ENCODE measurements around the gene ALOX5AP.

ALOX5AP gene

DNA sequence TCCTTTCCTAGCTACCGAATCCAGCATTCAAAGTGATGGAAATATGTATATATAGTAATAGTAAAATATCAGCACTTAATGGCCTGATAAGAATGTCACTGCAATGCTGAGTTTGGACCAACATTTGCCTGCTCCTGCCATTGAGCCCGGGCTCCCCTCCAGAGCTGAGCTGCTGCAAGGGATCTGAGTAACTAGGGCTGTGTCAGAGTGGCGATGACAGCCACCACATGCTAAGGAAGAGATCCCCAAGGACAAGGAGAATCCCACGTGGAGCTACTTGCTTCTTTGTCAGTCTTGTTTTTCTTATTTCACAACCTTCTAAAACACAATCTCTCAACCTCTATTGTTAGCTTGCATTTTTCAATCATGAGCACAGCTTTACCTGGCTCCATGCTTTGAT lies 19.5 kb upstream of the ALOX5AP start:
- Histone ChIP-seq H3K9me3 (ENCODE audit: control insufficient read depth, low read length) (no peaks in the 10 kb centered on the region), H3K4me3 (ENCODE audit: low read length) (no peak overlapping the region), H3K9ac (ENCODE audit: low read length) (no peak overlapping the region), H3K36me3 (ENCODE audit: control insufficient read depth, insufficient read depth, low read length, severe bottlenecking) (no peaks in the 10 kb centered on the region), H3K27me3 (replicated peaks; ENCODE audit: control insufficient read depth, insufficient read depth, low read length) (no peaks in the 10 kb centered on the region), H3K4me1 (ENCODE audit: control insufficient read depth, insufficient read depth, low read length) (peaks cover 36% of the 10 kb centered on the region)
- DNase-seq (ENCODE audit: low read depth) = no peak

DNA sequence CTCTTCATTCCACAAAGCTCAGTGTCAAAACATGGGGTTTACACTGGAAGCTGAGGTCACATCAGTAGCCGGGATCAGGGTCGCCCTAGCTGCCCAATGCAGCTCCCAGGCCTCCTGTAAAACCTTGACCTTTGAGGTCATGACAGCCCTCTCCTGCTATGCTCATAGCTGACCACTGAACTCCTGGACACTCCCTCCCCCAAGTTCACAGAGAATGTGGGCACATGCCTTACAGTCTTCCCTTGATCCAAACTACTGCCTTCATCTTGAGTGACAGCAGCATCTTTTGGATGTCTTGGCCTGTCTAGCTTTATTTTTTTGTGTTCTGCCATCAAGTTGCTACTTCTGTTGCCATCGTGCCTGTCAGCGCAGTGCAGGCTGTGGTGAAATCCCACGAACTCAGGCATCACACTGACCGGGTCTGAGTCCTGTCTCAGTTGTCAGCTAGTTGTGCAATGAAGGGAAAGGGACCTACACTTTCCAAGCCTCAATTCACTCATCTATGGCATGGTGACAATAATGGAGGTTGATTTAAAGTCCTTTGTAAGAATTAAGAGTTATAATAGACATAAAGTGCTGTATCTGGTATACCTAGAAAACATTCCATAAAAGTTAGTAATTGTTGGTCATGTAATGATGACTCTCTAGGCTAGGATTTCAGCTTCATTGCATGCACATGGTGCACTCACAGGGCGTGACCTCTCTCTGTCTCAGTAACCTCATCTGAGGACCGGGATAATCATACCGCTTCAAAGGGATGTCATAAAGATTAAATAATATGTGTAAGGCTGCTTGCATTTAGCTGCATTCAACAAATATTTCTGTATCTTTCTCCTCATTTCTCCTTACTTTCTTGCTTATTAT lies 16.4 kb upstream of the ALOX5AP start:
- Histone ChIP-seq H3K36me3 (ENCODE audit: control insufficient read depth, insufficient read depth, low read length, severe bottlenecking) (no peaks in the 10 kb centered on the region), H3K4me1 (ENCODE audit: control insufficient read depth, insufficient read depth, low read length) (peaks cover 35% of the 10 kb centered on the region), H3K27me3 (replicated peaks; ENCODE audit: control insufficient read depth, insufficient read depth, low read length) (no peaks in the 10 kb centered on the region), H3K9me3 (ENCODE audit: control insufficient read depth, low read length) (no peaks in the 10 kb centered on the region), H3K9ac (ENCODE audit: low read length) (no peak overlapping the region), H3K4me3 (ENCODE audit: low read length) (no peak overlapping the region)
- peak; percentile 76 for DNase-seq (ENCODE audit: low read depth)

GRCh38 chr13:30719525-30719914 lies 15.8 kb upstream of the ALOX5AP start:
- H3K4me1 ChIP-seq (ENCODE audit: control insufficient read depth, insufficient read depth, low read length) = peaks cover 35% of the 10 kb centered on the region
- no peak overlapping the region for H3K9ac ChIP-seq (ENCODE audit: low read length)
- H3K4me3 ChIP-seq (ENCODE audit: low read length) = no peak overlapping the region
- no peaks in the 10 kb centered on the region for H3K9me3 ChIP-seq (ENCODE audit: control insufficient read depth, low read length)
- no peaks in the 10 kb centered on the region for H3K27me3 ChIP-seq (replicated peaks; ENCODE audit: control insufficient read depth, insufficient read depth, low read length)
- no peaks in the 10 kb centered on the region for H3K36me3 ChIP-seq (ENCODE audit: control insufficient read depth, insufficient read depth, low read length, severe bottlenecking)
- DNase-seq (ENCODE audit: low read depth) = no peak

DNA sequence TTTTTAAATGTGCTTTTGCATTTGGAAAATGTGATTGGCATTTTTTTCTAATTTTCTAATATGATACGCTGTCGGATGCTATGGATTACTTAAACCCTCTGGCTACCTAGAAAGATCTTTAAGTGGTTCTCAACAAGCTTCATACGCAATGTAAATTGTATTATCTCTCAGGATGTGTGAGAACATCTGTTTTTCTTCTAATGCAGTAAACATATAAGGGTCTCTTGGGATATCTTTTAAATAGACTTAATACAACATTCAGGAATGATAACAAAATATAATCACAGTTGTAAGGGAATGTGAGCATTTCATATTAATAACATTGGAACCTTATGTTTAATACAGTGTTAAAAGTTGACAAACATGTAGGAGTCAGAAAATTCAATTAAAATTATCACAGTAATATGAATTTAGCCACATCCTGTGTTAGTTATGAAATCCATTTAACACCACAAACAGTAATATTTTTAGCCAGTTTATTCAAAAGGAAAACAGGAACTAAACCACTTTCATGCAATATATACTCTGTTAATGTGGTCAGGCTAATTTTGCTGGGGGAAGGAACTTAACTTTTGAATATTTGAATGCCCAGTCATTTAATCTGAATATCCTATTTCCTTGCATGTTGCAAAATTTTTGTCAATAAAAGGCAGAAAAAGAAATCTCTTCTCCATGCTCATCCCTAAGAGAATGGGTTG lies 15.0 kb upstream of the ALOX5AP start:
- peaks cover 35% of the 10 kb centered on the region for H3K4me1 ChIP-seq (ENCODE audit: control insufficient read depth, insufficient read depth, low read length)
- H3K9me3 ChIP-seq (ENCODE audit: control insufficient read depth, low read length) = no peaks in the 10 kb centered on the region
- DNase-seq (ENCODE audit: low read depth) = peak; percentile 65
- no peak overlapping the region for H3K9ac ChIP-seq (ENCODE audit: low read length)
- no peak overlapping the region for H3K4me3 ChIP-seq (ENCODE audit: low read length)
- no peaks in the 10 kb centered on the region for H3K27me3 ChIP-seq (replicated peaks; ENCODE audit: control insufficient read depth, insufficient read depth, low read length)
- no peaks in the 10 kb centered on the region for H3K36me3 ChIP-seq (ENCODE audit: control insufficient read depth, insufficient read depth, low read length, severe bottlenecking)

- Histone ChIP-seq H3K9ac (ENCODE audit: low read length) (no peak overlapping the region), H3K4me1 (ENCODE audit: control insufficient read depth, insufficient read depth, low read length) (peaks cover 25% of the 10 kb centered on the region), H3K27me3 (replicated peaks; ENCODE audit: control insufficient read depth, insufficient read depth, low read length) (no peaks in the 10 kb centered on the region), H3K9me3 (ENCODE audit: control insufficient read depth, low read length) (no peaks in the 10 kb centered on the region), H3K4me3 (ENCODE audit: low read length) (no peak overlapping the region), H3K36me3 (ENCODE audit: control insufficient read depth, insufficient read depth, low read length, severe bottlenecking) (no peaks in the 10 kb centered on the region)
- DNase-seq (ENCODE audit: low read depth) = no peak
These were observed 13.4 kb upstream of the ALOX5AP start for GRCh38 chr13:30721936-30722335.

DNA sequence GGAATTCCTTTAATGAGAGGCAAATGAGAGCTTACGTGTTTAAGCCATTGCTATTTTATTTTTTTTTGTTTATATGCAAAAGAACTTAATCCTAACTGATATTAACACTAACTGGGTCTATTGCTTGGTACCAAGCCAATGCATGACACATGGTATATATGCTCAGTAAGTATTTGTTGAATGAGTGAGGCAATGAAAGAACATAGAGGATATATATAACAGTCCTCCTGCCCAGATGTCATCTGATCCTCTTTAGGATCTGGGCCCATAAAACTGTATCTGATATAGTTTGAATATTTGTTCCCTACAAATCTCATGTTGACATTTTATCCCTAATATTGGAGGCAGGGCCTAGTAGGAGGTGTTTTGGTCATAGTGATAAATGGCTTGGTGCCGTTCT lies 13.0 kb upstream of the ALOX5AP start:
- Histone ChIP-seq H3K4me3 (ENCODE audit: low read length) (no peak overlapping the region), H3K36me3 (ENCODE audit: control insufficient read depth, insufficient read depth, low read length, severe bottlenecking) (no peaks in the 10 kb centered on the region), H3K9me3 (ENCODE audit: control insufficient read depth, low read length) (no peaks in the 10 kb centered on the region), H3K4me1 (ENCODE audit: control insufficient read depth, insufficient read depth, low read length) (peaks cover 25% of the 10 kb centered on the region), H3K9ac (ENCODE audit: low read length) (no peak overlapping the region), H3K27me3 (replicated peaks; ENCODE audit: control insufficient read depth, insufficient read depth, low read length) (no peaks in the 10 kb centered on the region)
- DNase-seq (ENCODE audit: low read depth) = no peak

DNA sequence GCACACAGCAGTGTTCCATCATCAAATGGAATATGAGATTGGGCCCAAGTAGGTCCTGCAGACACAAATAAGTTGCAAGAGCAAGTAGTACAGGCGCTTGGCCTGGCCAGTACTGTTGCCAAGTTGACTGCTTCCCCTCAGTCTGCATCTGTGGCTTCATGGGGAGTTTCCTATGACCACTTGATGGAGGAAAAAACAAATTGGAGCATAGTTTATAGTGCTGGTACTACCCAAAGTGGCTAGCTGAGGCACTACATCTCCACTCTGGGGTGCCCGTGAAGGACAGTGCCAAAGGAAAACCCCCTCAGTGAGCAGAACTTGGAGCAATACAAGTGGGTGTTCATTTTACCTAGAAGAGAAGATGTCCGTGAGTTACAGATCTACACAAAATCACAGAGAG lies 10.6 kb upstream of the ALOX5AP start:
- Histone ChIP-seq H3K27me3 (replicated peaks; ENCODE audit: control insufficient read depth, insufficient read depth, low read length) (no peaks in the 10 kb centered on the region), H3K9me3 (ENCODE audit: control insufficient read depth, low read length) (no peaks in the 10 kb centered on the region), H3K9ac (ENCODE audit: low read length) (no peak overlapping the region), H3K36me3 (ENCODE audit: control insufficient read depth, insufficient read depth, low read length, severe bottlenecking) (no peaks in the 10 kb centered on the region), H3K4me3 (ENCODE audit: low read length) (no peak overlapping the region), H3K4me1 (ENCODE audit: control insufficient read depth, insufficient read depth, low read length) (peaks cover 12% of the 10 kb centered on the region)
- DNase-seq (ENCODE audit: low read depth) = no peak

GRCh38 chr13:30725326-30726085 lies 9.8 kb upstream of the ALOX5AP start:
- H3K9ac ChIP-seq (ENCODE audit: low read length) = no peak overlapping the region
- no peak for DNase-seq (ENCODE audit: low read depth)
- no peaks in the 10 kb centered on the region for H3K27me3 ChIP-seq (replicated peaks; ENCODE audit: control insufficient read depth, insufficient read depth, low read length)
- no peaks in the 10 kb centered on the region for H3K9me3 ChIP-seq (ENCODE audit: control insufficient read depth, low read length)
- H3K4me1 ChIP-seq (ENCODE audit: control insufficient read depth, insufficient read depth, low read length) = peaks cover 6% of the 10 kb centered on the region
- H3K4me3 ChIP-seq (ENCODE audit: low read length) = no peak overlapping the region
- H3K36me3 ChIP-seq (ENCODE audit: control insufficient read depth, insufficient read depth, low read length, severe bottlenecking) = no peaks in the 10 kb centered on the region

DNA sequence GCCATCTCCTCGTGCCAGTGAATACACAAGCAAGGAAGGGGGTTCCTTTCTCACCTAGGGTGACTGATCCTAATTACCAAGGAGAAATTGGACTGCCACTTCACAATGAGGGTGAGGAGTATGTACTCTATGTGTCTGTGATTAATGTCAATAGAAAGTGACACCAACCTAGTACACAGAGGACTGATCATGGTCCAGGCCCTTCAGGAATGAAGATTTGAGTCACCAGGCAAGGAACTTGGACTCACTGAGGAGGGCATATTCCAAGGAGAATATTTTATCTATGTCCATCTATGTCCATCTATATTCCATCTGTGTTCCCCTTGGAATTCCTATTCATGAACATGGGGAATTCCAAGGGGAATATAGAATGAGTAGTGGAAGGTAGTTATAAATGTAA lies 9.2 kb upstream of the ALOX5AP start:
- Histone ChIP-seq H3K4me1 (ENCODE audit: control insufficient read depth, insufficient read depth, low read length) (no peaks in the 10 kb centered on the region), H3K9ac (ENCODE audit: low read length) (no peak overlapping the region), H3K9me3 (ENCODE audit: control insufficient read depth, low read length) (no peaks in the 10 kb centered on the region), H3K27me3 (replicated peaks; ENCODE audit: control insufficient read depth, insufficient read depth, low read length) (no peaks in the 10 kb centered on the region), H3K36me3 (ENCODE audit: control insufficient read depth, insufficient read depth, low read length, severe bottlenecking) (no peaks in the 10 kb centered on the region), H3K4me3 (ENCODE audit: low read length) (no peak overlapping the region)
- no peak for DNase-seq (ENCODE audit: low read depth)

DNA sequence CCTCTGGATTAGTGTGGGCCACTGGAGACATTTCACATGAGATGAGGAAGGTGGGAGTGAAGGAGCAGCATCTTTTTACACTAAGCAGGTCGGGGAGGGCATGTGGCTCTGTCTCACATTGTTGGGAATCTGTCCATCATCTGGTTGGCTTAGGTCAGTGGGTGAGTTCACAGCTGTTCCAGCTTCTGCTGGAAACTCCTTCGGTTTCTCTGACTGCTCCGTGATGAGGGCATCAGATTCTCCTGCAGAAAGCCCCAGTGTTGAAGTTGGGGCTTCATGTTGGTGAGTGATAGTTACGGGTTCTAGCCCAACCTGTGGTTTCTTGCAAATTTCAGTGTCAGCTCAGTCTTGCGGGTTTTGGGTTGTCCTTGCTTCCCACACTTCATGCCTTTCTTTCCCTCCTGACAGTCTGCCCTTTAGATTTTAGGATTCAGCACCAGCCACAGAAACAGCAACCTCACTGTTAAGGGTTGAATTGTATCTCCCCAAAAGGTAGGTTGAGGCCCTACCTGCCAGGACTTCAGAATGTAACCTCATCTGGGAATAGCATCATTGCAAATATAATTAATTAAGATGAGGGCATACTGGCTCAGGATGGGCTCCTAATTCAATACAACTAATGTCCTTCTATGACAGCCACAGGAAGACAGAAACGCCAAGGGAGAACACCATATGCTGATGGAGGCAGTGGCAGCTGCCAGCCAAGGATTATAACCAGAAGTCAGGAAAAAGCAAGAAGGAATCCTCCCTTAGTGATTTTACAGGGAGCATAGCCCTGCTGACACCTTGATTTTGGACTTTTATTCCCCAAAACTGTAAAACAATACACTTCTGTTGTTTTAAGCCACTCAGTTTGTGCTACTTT lies 7.6 kb upstream of the ALOX5AP start:
- no peaks in the 10 kb centered on the region for H3K36me3 ChIP-seq (ENCODE audit: control insufficient read depth, insufficient read depth, low read length, severe bottlenecking)
- no peak overlapping the region for H3K9ac ChIP-seq (ENCODE audit: low read length)
- no peak for DNase-seq (ENCODE audit: low read depth)
- no peaks in the 10 kb centered on the region for H3K9me3 ChIP-seq (ENCODE audit: control insufficient read depth, low read length)
- peaks cover 5% of the 10 kb centered on the region for H3K27me3 ChIP-seq (replicated peaks; ENCODE audit: control insufficient read depth, insufficient read depth, low read length)
- no peak overlapping the region for H3K4me3 ChIP-seq (ENCODE audit: low read length)
- no peaks in the 10 kb centered on the region for H3K4me1 ChIP-seq (ENCODE audit: control insufficient read depth, insufficient read depth, low read length)

Data from adipocyte (in vitro differentiated cells).